ENCODE data around the gene ZNF547.

Gene ZNF547

DNA sequence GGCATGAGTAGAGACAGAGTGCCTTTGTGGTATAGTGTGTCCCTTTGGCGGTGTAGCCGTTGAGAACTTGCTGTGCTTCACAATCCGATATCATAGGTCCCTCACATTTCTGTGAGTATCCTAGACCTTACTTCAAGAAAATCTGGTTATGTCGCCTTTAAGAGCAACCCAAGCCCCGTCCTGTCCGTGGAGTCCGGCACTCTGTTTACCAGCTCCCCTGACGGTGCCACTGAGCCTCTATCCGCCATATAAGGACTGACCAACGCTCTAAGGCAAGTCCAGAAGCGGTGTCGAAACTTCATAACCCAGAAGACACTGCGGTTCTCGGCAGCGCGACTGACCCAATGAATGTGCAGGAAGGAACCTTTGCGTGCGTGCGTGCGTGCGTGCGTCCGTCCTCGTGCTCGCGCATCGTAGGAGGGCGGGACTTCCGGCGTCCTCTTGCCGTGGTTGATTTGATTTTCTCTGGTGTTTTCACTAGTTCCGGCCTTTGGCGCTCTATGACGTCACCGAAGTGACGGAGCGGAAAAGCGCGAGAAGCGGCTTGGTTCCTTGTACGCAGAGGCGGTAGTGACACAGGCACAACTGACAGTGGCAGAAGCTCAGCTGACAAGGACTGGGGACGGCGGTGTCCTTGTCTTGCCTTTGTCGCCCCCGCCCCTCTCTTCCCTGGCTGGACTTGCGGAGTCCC is at the start of gene ZNF547, which contains the start of gene TRAPPC2B:
TSS of gene ZNF547 (plus strand) at position 555 of the 691 bp plus-strand sequence. CDS start 5,005 bp downstream, outside the sequence.
TSS of gene TRAPPC2B (plus strand) at position 555 of the 691 bp plus-strand sequence. CDS start 1,283 bp downstream, outside the sequence.
- H3K27ac ChIP-seq (ENCODE audit: low read length) = peak within 1 kb of the TSS; percentile 92
- peaks cover 7 to 9% of the 10 kb centered on the region in 2 donors for H3K36me3 ChIP-seq (ENCODE audit: control insufficient read depth in 2 of 2, insufficient read depth in 2 of 2, low read length in 2 of 2)
- peaks cover 9% of the 10 kb centered on the region for H3K4me1 ChIP-seq (ENCODE audit: control insufficient read depth, insufficient read depth, low read length)
- peak within 1 kb of the TSS; percentile 85 to 88 for H3K4me3 ChIP-seq (ENCODE audit: low read length in 2 of 2)
- H3K9me3 ChIP-seq (ENCODE audit: control insufficient read depth in 2 of 2, low read length in 2 of 2) = peaks cover 8 to 9% of the 10 kb centered on the region in 2 donors
- H3K9ac ChIP-seq (ENCODE audit: low read length in 2 of 2) = peak within 1 kb of the TSS; percentile 77 to 88
- no peaks in the 10 kb centered on the region for H3K27me3 ChIP-seq (ENCODE audit: control insufficient read depth in 1 of 2, insufficient read depth in 2 of 2, low read length in 2 of 2)

DNA sequence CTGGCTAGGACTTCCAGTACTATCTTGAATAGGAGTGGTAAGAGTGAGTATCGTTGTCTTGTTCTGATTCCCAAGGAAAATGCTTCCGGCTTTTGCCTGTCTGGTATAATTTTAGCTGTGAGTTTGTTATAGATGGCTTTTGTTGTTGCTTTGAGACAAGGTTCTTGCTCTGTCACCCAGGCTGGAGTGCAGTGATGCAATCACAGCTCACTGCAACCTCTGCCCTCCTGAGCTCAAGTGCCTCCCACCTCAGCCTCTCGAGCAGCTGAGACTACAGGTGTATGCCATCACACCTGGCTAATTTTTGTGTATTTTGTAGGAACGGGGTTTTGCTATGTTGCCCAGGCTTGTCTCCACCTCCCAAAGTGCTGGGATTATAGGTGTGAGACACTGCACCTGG is 49.2 kb upstream of the ZNF547 start:
- H3K4me1 ChIP-seq (ENCODE audit: control insufficient read depth, insufficient read depth, low read length) = no peaks in the 10 kb centered on the region
- H3K9ac ChIP-seq (ENCODE audit: low read length in 2 of 2) = no peak overlapping the region
- no peak overlapping the region for H3K27ac ChIP-seq (ENCODE audit: low read length)
- H3K27me3 ChIP-seq (ENCODE audit: control insufficient read depth in 1 of 2, insufficient read depth in 2 of 2, low read length in 2 of 2) = peaks cover 0 to 4% of the 10 kb centered on the region in 2 donors
- no peak overlapping the region for H3K4me3 ChIP-seq (ENCODE audit: low read length in 2 of 2)
- no peaks in the 10 kb centered on the region for H3K36me3 ChIP-seq (ENCODE audit: control insufficient read depth in 2 of 2, insufficient read depth in 2 of 2, low read length in 2 of 2)
- no peaks in the 10 kb centered on the region for H3K9me3 ChIP-seq (ENCODE audit: control insufficient read depth in 2 of 2, low read length in 2 of 2)

DNA sequence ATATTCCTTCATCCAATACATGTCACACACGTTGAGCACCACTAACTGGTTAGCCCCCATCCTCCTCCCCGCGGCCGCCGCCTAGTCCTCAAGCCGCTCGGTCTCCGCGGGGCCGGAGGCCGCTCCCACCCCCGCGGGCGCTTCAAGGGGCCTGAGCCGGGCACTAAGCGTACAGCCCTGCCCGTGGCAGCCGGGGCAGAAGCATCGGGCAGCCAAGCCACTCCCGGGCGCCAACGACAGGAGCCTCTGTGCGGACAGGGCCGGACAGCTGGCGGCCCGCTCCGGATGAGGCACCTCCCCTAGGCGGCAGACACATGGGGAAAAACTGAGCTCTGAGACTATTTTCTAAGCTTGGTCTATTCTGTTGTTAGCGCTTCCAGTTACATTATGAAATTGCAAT is 45.8 kb upstream of the ZNF547 start:
- no peak overlapping the region for H3K27ac ChIP-seq (ENCODE audit: low read length)
- no peak overlapping the region for H3K9ac ChIP-seq (ENCODE audit: low read length in 2 of 2)
- no peaks in the 10 kb centered on the region for H3K9me3 ChIP-seq (ENCODE audit: control insufficient read depth in 2 of 2, low read length in 2 of 2)
- H3K27me3 ChIP-seq (ENCODE audit: control insufficient read depth in 1 of 2, insufficient read depth in 2 of 2, low read length in 2 of 2) = peaks cover 0 to 4% of the 10 kb centered on the region in 2 donors
- peaks cover under 1 to 5% of the 10 kb centered on the region in 2 donors for H3K36me3 ChIP-seq (ENCODE audit: control insufficient read depth in 2 of 2, insufficient read depth in 2 of 2, low read length in 2 of 2)
- peaks cover 18% of the 10 kb centered on the region for H3K4me1 ChIP-seq (ENCODE audit: control insufficient read depth, insufficient read depth, low read length)
- peak overlapping the region in 1 of 2 donors; percentile 55 for H3K4me3 ChIP-seq (ENCODE audit: low read length in 2 of 2)

- peak overlapping the region; percentile 75 to 92 for H3K4me3 ChIP-seq (ENCODE audit: low read length in 2 of 2)
- peaks cover 15 to 19% of the 10 kb centered on the region in 2 donors for H3K36me3 ChIP-seq (ENCODE audit: control insufficient read depth in 2 of 2, insufficient read depth in 2 of 2, low read length in 2 of 2)
- H3K27me3 ChIP-seq (ENCODE audit: control insufficient read depth in 1 of 2, insufficient read depth in 2 of 2, low read length in 2 of 2) = peaks cover 0 to 4% of the 10 kb centered on the region in 2 donors
- peaks cover 19% of the 10 kb centered on the region for H3K4me1 ChIP-seq (ENCODE audit: control insufficient read depth, insufficient read depth, low read length)
- peaks cover 0 to 3% of the 10 kb centered on the region in 2 donors for H3K9me3 ChIP-seq (ENCODE audit: control insufficient read depth in 2 of 2, low read length in 2 of 2)
- peak overlapping the region; percentile 88 for H3K27ac ChIP-seq (ENCODE audit: low read length)
- H3K9ac ChIP-seq (ENCODE audit: low read length in 2 of 2) = peak overlapping the region; percentile 95 to 96
Observed at GRCh38 chr19:57319869-57320179, 43.5 kb upstream of the ZNF547 start.

DNA sequence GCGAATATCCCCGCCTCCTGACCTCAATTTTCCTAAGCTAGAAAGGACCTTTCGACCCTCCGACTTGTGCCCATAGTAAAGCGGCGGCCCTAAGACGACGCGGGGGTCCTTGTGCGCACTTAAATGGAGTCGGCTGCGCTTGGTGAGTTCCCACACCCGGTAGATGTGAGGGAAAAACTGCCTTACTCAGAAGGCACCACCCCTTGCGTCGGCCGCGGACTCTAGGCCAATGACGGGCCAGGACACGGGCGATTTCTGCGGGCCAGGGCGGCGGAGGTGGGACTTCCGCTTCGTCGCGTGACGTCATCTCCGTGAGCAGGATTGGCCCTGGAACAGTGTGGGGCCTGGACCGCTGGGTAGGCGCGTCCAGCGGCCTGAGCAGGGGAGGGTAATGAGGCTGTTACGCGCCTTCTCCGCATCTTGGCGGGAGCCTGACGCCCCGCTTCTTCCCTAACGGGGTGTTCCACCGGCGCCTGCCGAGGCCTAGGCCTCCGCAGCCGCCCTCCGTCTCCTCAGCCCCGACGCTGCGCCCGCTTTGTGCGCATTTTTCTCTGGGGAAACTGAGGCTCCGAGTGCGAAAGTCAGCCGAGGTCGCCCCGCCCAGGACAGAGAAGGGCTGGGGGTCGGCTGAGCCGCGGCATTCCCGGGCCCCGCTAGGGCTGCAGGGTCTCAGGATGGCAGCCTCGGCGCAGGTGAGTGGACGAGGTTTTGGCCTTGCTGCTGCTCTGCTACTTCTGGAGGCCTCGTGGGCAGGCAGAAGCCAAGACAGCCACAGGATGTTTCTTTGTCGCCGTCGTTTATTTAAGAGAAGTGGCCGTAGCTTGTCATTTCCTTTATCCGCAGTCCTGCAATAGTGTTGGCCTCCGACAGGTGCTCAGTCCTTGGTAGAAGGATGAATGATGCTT is 42.9 kb upstream of the ZNF547 start, which contains the start of gene ZNF543:
TSS of gene ZNF543 (plus strand) at position 293 of the 905 bp plus-strand sequence. CDS start at position 675, 382 bp downstream.
- Histone ChIP-seq H3K9me3 (ENCODE audit: control insufficient read depth in 2 of 2, low read length in 2 of 2) (peaks cover 3 to 4% of the 10 kb centered on the region in 2 donors), H3K27ac (ENCODE audit: low read length) (peak within 1 kb of the TSS; percentile 88)

DNA sequence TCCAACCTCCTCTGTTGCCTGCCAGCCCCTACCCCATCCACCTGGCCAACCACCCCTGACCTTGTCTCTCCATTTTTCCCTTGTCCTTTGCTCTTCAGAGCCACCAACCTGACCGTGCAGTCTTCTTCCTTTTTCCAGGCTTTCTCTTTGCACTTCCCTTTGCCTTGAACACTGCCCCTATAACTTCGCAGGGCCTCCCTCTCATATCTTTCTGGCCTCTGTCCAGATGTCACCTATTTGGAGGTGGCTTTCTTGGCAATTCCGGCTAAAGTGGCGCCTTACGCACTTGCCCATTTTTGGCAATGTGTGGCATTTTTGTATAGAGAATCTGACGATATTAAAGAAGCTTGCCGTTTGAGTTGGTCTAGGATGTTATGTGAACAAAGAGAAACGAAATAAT is 42.2 kb upstream of the ZNF547 start:
- H3K4me3 ChIP-seq (ENCODE audit: low read length in 2 of 2) = peak overlapping the region; percentile 75 to 92
- peak overlapping the region; percentile 95 to 96 for H3K9ac ChIP-seq (ENCODE audit: low read length in 2 of 2)
- peaks cover 19% of the 10 kb centered on the region for H3K4me1 ChIP-seq (ENCODE audit: control insufficient read depth, insufficient read depth, low read length)
- H3K9me3 ChIP-seq (ENCODE audit: control insufficient read depth in 2 of 2, low read length in 2 of 2) = peaks cover 3 to 4% of the 10 kb centered on the region in 2 donors
- peaks cover 0 to 4% of the 10 kb centered on the region in 2 donors for H3K27me3 ChIP-seq (ENCODE audit: control insufficient read depth in 1 of 2, insufficient read depth in 2 of 2, low read length in 2 of 2)
- H3K27ac ChIP-seq (ENCODE audit: low read length) = peak overlapping the region; percentile 88
- peaks cover 25 to 31% of the 10 kb centered on the region in 2 donors for H3K36me3 ChIP-seq (ENCODE audit: control insufficient read depth in 2 of 2, insufficient read depth in 2 of 2, low read length in 2 of 2)

More for the DNA sequence above, 42.9 kb upstream of the ZNF547 start, which contains the start of gene ZNF543:
- Histone ChIP-seq H3K4me1 (ENCODE audit: control insufficient read depth, insufficient read depth, low read length) (peaks cover 19% of the 10 kb centered on the region), H3K27me3 (ENCODE audit: control insufficient read depth in 1 of 2, insufficient read depth in 2 of 2, low read length in 2 of 2) (peaks cover 0 to 4% of the 10 kb centered on the region in 2 donors), H3K36me3 (ENCODE audit: control insufficient read depth in 2 of 2, insufficient read depth in 2 of 2, low read length in 2 of 2) (peaks cover 21 to 25% of the 10 kb centered on the region in 2 donors), H3K4me3 (ENCODE audit: low read length in 2 of 2) (peak within 1 kb of the TSS; percentile 75 to 92), H3K9ac (ENCODE audit: low read length in 2 of 2) (peak within 1 kb of the TSS; percentile 95 to 96)

- Histone ChIP-seq H3K36me3 (ENCODE audit: control insufficient read depth in 2 of 2, insufficient read depth in 2 of 2, low read length in 2 of 2) (peaks cover 29 to 37% of the 10 kb centered on the region in 2 donors), H3K4me3 (ENCODE audit: low read length in 2 of 2) (peak overlapping the region; percentile 75 to 92), H3K27me3 (ENCODE audit: control insufficient read depth in 1 of 2, insufficient read depth in 2 of 2, low read length in 2 of 2) (peaks cover 0 to 4% of the 10 kb centered on the region in 2 donors), H3K9ac (ENCODE audit: low read length in 2 of 2) (peak overlapping the region; percentile 95 to 96), H3K4me1 (ENCODE audit: control insufficient read depth, insufficient read depth, low read length) (peaks cover 19% of the 10 kb centered on the region), H3K9me3 (ENCODE audit: control insufficient read depth in 2 of 2, low read length in 2 of 2) (peaks cover 3 to 4% of the 10 kb centered on the region in 2 donors), H3K27ac (ENCODE audit: low read length) (no peak overlapping the region)
Observed at GRCh38 chr19:57321751-57322150, 41.6 kb upstream of the ZNF547 start.

DNA sequence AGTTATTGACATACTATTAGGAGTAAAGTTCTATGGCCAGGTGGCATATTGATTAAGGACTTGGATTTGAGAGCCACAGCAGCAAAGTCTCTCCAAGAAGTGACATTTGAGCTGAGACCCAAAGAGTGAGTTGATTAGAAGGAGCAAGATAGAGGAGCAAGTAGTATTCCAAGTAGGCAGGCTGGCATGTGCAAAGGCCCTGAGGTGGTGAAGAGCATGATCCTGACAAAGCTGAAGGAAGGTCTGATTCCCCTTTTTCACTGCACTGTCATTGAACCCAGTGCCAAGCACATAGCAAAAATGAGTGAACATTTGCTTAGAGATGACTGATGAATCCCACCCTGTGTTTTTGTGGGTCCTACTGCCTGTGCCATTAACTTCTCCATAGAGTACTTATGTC is 38.4 kb upstream of the ZNF547 start:
- no peak overlapping the region for H3K27ac ChIP-seq (ENCODE audit: low read length)
- H3K4me3 ChIP-seq (ENCODE audit: low read length in 2 of 2) = no peak overlapping the region
- H3K9me3 ChIP-seq (ENCODE audit: control insufficient read depth in 2 of 2, low read length in 2 of 2) = peaks cover 21 to 22% of the 10 kb centered on the region in 2 donors
- H3K36me3 ChIP-seq (ENCODE audit: control insufficient read depth in 2 of 2, insufficient read depth in 2 of 2, low read length in 2 of 2) = peaks cover 51 to 60% of the 10 kb centered on the region in 2 donors
- H3K9ac ChIP-seq (ENCODE audit: low read length in 2 of 2) = no peak overlapping the region
- peaks cover 19% of the 10 kb centered on the region for H3K4me1 ChIP-seq (ENCODE audit: control insufficient read depth, insufficient read depth, low read length)
- H3K27me3 ChIP-seq (ENCODE audit: control insufficient read depth in 1 of 2, insufficient read depth in 2 of 2, low read length in 2 of 2) = no peaks in the 10 kb centered on the region

- Histone ChIP-seq H3K4me3 (ENCODE audit: low read length in 2 of 2) (no peak overlapping the region), H3K27me3 (ENCODE audit: control insufficient read depth in 1 of 2, insufficient read depth in 2 of 2, low read length in 2 of 2) (no peaks in the 10 kb centered on the region), H3K36me3 (ENCODE audit: control insufficient read depth in 2 of 2, insufficient read depth in 2 of 2, low read length in 2 of 2) (peaks cover 52 to 63% of the 10 kb centered on the region in 2 donors), H3K9me3 (ENCODE audit: control insufficient read depth in 2 of 2, low read length in 2 of 2) (peaks cover 21 to 22% of the 10 kb centered on the region in 2 donors), H3K27ac (ENCODE audit: low read length) (no peak overlapping the region), H3K4me1 (ENCODE audit: control insufficient read depth, insufficient read depth, low read length) (no peaks in the 10 kb centered on the region), H3K9ac (ENCODE audit: low read length in 2 of 2) (no peak overlapping the region)
Observed at GRCh38 chr19:57327993-57328392, 35.4 kb upstream of the ZNF547 start.

GRCh38 chr19:57334191-57334590 is 29.2 kb upstream of the ZNF547 start:
- Histone ChIP-seq H3K27me3 (ENCODE audit: control insufficient read depth in 1 of 2, insufficient read depth in 2 of 2, low read length in 2 of 2) (no peaks in the 10 kb centered on the region), H3K4me1 (ENCODE audit: control insufficient read depth, insufficient read depth, low read length) (peaks cover 4% of the 10 kb centered on the region), H3K36me3 (ENCODE audit: control insufficient read depth in 2 of 2, insufficient read depth in 2 of 2, low read length in 2 of 2) (peaks cover 3 to 9% of the 10 kb centered on the region in 2 donors), H3K4me3 (ENCODE audit: low read length in 2 of 2) (no peak overlapping the region), H3K9me3 (ENCODE audit: control insufficient read depth in 2 of 2, low read length in 2 of 2) (peaks cover 0 to under 1% of the 10 kb centered on the region in 2 donors), H3K9ac (ENCODE audit: low read length in 2 of 2) (no peak overlapping the region), H3K27ac (ENCODE audit: low read length) (no peak overlapping the region)

Measured in stomach smooth muscle (tissue), 2 donors.